Stomach (tissue), 9 donors: ENCODE results near the gene EYA2. TPM values are rescaled to one million over a fixed set of nuclear protein-coding genes. Genes with fewer than 3 reads are reported as not detected.

Experiments used
- DNase-seq, 2 donors: peaks; one replicate each; pipeline versions ENCODE4 v3.0.0 to v3.0.0-alpha.2; 2013 to 2019
- H3K27ac ChIP-seq, 5 donors: fragments of 200-600 bp in 4 of 5; sonication (generic) in 4 of 5; one replicate each; pipeline ENCODE4 v1.5.1; 2013 to 2019; ENCODE audit warnings: mild to moderate bottlenecking in 1 of 5, moderate library complexity in 1 of 5
- H3K27me3 ChIP-seq, 3 donors: fragments of 200-600 bp; sonication (generic); one replicate each; pipeline ENCODE4 v1.5.1; 2017 to 2019; ENCODE audit warnings: mixed run types in 1 of 3
- H3K36me3 ChIP-seq, 4 donors: fragments of 200-600 bp; sonication (generic); 1 replicate in 3 of 4; 2 replicates in 1 of 4; pipeline ENCODE4 v1.5.1; 2016 to 2019
- H3K4me1 ChIP-seq, 4 donors: fragments of 200-600 bp; sonication (generic); one replicate each; pipeline ENCODE4 v1.5.1; 2016 to 2019
- H3K4me3 ChIP-seq, 4 donors: fragments of 200-600 bp; sonication (generic) in 3 of 4; one replicate each; pipeline ENCODE4 v1.5.1; 2016 to 2019; ENCODE audit warnings: mild to moderate bottlenecking in 1 of 4
- H3K9me3 ChIP-seq, 4 donors: fragments of 200-600 bp; sonication (generic); one replicate each; pipeline ENCODE4 v1.5.1; 2016 to 2019
- CTCF ChIP-seq, 7 experiments: fragments of 450-650 bp in 4 of 7; fragments of 200-600 bp in 3 of 7; sonication (generic) in 3 of 7; IDR thresholded peaks; one replicate each; pipeline ENCODE4 v1.5.1; 2016 to 2019; ENCODE audit warnings: antibody characterized with exemption in 7 of 7, control low read depth in 2 of 7, mild to moderate bottlenecking in 1 of 7
- EP300 ChIP-seq: sonication (generic); formaldehyde crosslinking; IDR thresholded peaks from one replicate; pipeline ENCODE4 v1.6.1; 2017; ENCODE audit warnings: antibody characterized with exemption
- POLR2A ChIP-seq, 4 donors: fragments of 450-650 bp; IDR thresholded peaks; one replicate each; pipeline ENCODE4 v1.6.1; 2016; ENCODE audit warnings: antibody characterized with exemption in 4 of 4, control low read depth in 2 of 4, mild to moderate bottlenecking in 1 of 4, moderate library complexity in 1 of 4
- POLR2AphosphoS5 ChIP-seq, 3 donors: sonication (generic); formaldehyde crosslinking; IDR thresholded peaks; one replicate each; pipeline ENCODE4 v1.6.1; 2016; ENCODE audit warnings: antibody characterized with exemption in 3 of 3
- WGBS, 5 donors: extraction: QIAGEN DNeasy Blood & Tissue Kit in 3 of 5; methylation state at CpG; one replicate each; pipeline versions ENCODE4 v1.1.5 to v1.1.7; 2013 to 2018; 5-methylcytosine and 5-hydroxymethylcytosine counted together
- intact Hi-C: fragments of 100-400 bp; cut with DNase I; formaldehyde crosslinking; loops from one replicate; pipeline ENCODE4 v1.15.1; 2023; ENCODE audit warnings: low total_unique reads
- polyA plus RNA-seq, 3 donors: library from polyadenylated mRNA; stranded (reverse); fragments of 200-250 nt; gene quantifications; one replicate each; pipeline ENCODE4 v1.2.3, GENCODE V29; 2013
- total RNA-seq, 5 donors: library from RNA; depleted of rRNA; stranded (reverse); fragments of >200 nt; gene quantifications; one replicate each; pipeline versions ENCODE4 v1.1.0 to v1.2.3, GENCODE V29; 2014 to 2016
- donor health status: healthy with polysubstance abuse.
- donor health status: Bipolar disorder and iron deficiency.
- donor health status: healthy.

Gene EYA2
- total and polyA plus RNA-seq, 8 donors, result 1.8 to 86.2 (median 5.5) TPM

GRCh38 chr20:47188540-47188939 lies 293.9 kb downstream of the EYA2 start:
- H3K9me3 ChIP-seq, result no peaks in the 10 kb centered on the region
- intact Hi-C loops, result no loop called here
- TF ChIP-seq POLR2A (IDR thresholded peaks at IDR 0.05) (no peak), CTCF (IDR thresholded peaks at IDR 0.05) (no peak), EP300 (no peak), POLR2AphosphoS5 (IDR thresholded peaks at IDR 0.05) (no peak)
- no peak for DNase-seq
- no peak overlapping the region for H3K4me3 ChIP-seq
- H3K36me3 ChIP-seq, result peaks cover 0 to 10% (median 2%) of the 10 kb centered on the region in 4 donors
- peaks cover 0 to 12% (median 0%) of the 10 kb centered on the region in 3 donors for H3K27me3 ChIP-seq
- no peak overlapping the region for H3K27ac ChIP-seq
- 60 to 69% (median 62%) methylated on average over 5 of the region's 5 CpGs for WGBS, 5 donors
- H3K4me1 ChIP-seq, result no peaks in the 10 kb centered on the region

- TF ChIP-seq POLR2A (IDR thresholded peaks at IDR 0.05) (no peak), CTCF (IDR thresholded peaks at IDR 0.05) (no peak), POLR2AphosphoS5 (IDR thresholded peaks at IDR 0.05) (no peak), EP300 (no peak)
- WGBS, 5 donors, result 71 to 82% (median 74%) methylated on average over 11 of the region's 11 CpGs
- Histone ChIP-seq H3K4me1 (no peaks in the 10 kb centered on the region), H3K9me3 (no peaks in the 10 kb centered on the region), H3K36me3 (peaks cover 0 to 6% (median 0%) of the 10 kb centered on the region in 4 donors), H3K27ac (no peak overlapping the region), H3K27me3 (peaks cover 0 to 12% (median 0%) of the 10 kb centered on the region in 3 donors), H3K4me3 (no peak overlapping the region)
- intact Hi-C loops, result no loop called here
- no peak for DNase-seq
Measured at GRCh38 chr20:47189060-47189459, 294.4 kb downstream of the EYA2 start.

GRCh38 chr20:47191074-47191673 lies 296.5 kb downstream of the EYA2 start:
- intact Hi-C loops, result no loop called here
- DNase-seq, result no peak
- Histone ChIP-seq H3K27ac (no peak overlapping the region), H3K9me3 (no peaks in the 10 kb centered on the region), H3K27me3 (peaks cover 0 to 12% (median 0%) of the 10 kb centered on the region in 3 donors), H3K4me1 (peaks cover 2 to 5% (median 4%) of the 10 kb centered on the region in 4 donors), H3K36me3 (peaks cover 0 to 6% (median 0%) of the 10 kb centered on the region in 4 donors), H3K4me3 (no peak overlapping the region)
- no peak for TF ChIP-seq POLR2AphosphoS5 (IDR thresholded peaks at IDR 0.05)
- no peak for TF ChIP-seq POLR2A (IDR thresholded peaks at IDR 0.05)
- TF ChIP-seq EP300, result no peak
- TF ChIP-seq CTCF (IDR thresholded peaks at IDR 0.05), result no peak
- 77 to 100% (median 94%) methylated on average over 1 of the region's 1 CpG for WGBS, 5 donors

GRCh38 chr20:47191956-47192355 lies 297.3 kb downstream of the EYA2 start:
- no peak for DNase-seq
- peaks cover 5 to 10% (median 8%) of the 10 kb centered on the region in 4 donors for H3K4me1 ChIP-seq
- 90 to 93% (median 93%) methylated on average over 3 of the region's 3 CpGs for WGBS, 5 donors
- H3K27me3 ChIP-seq, result peaks cover 0 to 12% (median 0%) of the 10 kb centered on the region in 3 donors
- no peak overlapping the region for H3K27ac ChIP-seq
- peaks cover 0 to 6% (median 0%) of the 10 kb centered on the region in 4 donors for H3K36me3 ChIP-seq
- intact Hi-C loops, result no loop called here
- H3K4me3 ChIP-seq, result no peak overlapping the region
- TF ChIP-seq CTCF (IDR thresholded peaks at IDR 0.05), result no peak
- TF ChIP-seq POLR2AphosphoS5 (IDR thresholded peaks at IDR 0.05), result no peak
- TF ChIP-seq EP300, result no peak
- no peak for TF ChIP-seq POLR2A (IDR thresholded peaks at IDR 0.05)
- H3K9me3 ChIP-seq, result no peaks in the 10 kb centered on the region
